ENCODE data around the gene LACRT.

- TF ChIP-seq CTCF (IDR thresholded peaks at IDR 0.05): no peak
- no peak for TF ChIP-seq POLR2A (IDR thresholded peaks at IDR 0.05)
Measured at GRCh38 chr12:54605138-54605970, 29.3 kb downstream of the LACRT start.
